ENCODE data around the gene MSI1. TPM values are rescaled to one million over a fixed set of nuclear protein-coding genes. Genes with fewer than 3 reads are reported as not detected.
A peak's percentile ranks its signal among the peaks of the same experiment; 100 is the strongest.

MSI1 gene
- total RNA-seq, 2 donors from 2014 or later = 0.27 TPM; not detected in 1

- peaks cover 4% of the 10 kb centered on the region for H3K27me3 ChIP-seq (replicated peaks; ENCODE audit: insufficient read depth)
- no peak overlapping the region for H3K4me3 ChIP-seq
- no peaks in the 10 kb centered on the region for H3K9me3 ChIP-seq
- H3K36me3 ChIP-seq = no peaks in the 10 kb centered on the region
- no peak overlapping the region for H3K27ac ChIP-seq
- peaks cover 0 to 5% of the 10 kb centered on the region in 2 donors for H3K4me1 ChIP-seq (ENCODE audit: control insufficient read depth in 1 of 2, low read depth in 2 of 2)
- no peak for DNase-seq (ENCODE audit: low spot score)
- ATAC-seq (ENCODE audit: insufficient number of reproducible peaks, low FRiP score, low read depth) = no peak
- no peak for TF ChIP-seq CTCF (IDR thresholded peaks at IDR 0.05)
These were observed 9.8 kb downstream of the MSI1 start for GRCh38 chr12:120359128-120359527.

- Histone ChIP-seq H3K27ac (no peak overlapping the region), H3K36me3 (no peaks in the 10 kb centered on the region), H3K4me3 (no peak overlapping the region), H3K9me3 (no peaks in the 10 kb centered on the region), H3K27me3 (replicated peaks; ENCODE audit: insufficient read depth) (peaks cover 4% of the 10 kb centered on the region), H3K4me1 (ENCODE audit: control insufficient read depth in 1 of 2, low read depth in 2 of 2) (peaks cover 0 to 5% of the 10 kb centered on the region in 2 donors)
- no peak for DNase-seq (ENCODE audit: low spot score)
- ATAC-seq (ENCODE audit: insufficient number of reproducible peaks, low FRiP score, low read depth) = no peak
- TF ChIP-seq CTCF (IDR thresholded peaks at IDR 0.05) = no peak
These were observed 10.4 kb downstream of the MSI1 start for GRCh38 chr12:120358412-120359100.

GRCh38 chr12:120357104-120357503 is 11.9 kb downstream of the MSI1 start:
- no peak for DNase-seq (ENCODE audit: low spot score)
- Histone ChIP-seq H3K4me1 (ENCODE audit: control insufficient read depth in 1 of 2, low read depth in 2 of 2) (peaks cover 0 to 5% of the 10 kb centered on the region in 2 donors), H3K4me3 (no peak overlapping the region), H3K36me3 (no peaks in the 10 kb centered on the region), H3K27me3 (replicated peaks; ENCODE audit: insufficient read depth) (peaks cover 4% of the 10 kb centered on the region), H3K9me3 (no peaks in the 10 kb centered on the region), H3K27ac (no peak overlapping the region)
- no peak for ATAC-seq (ENCODE audit: insufficient number of reproducible peaks, low FRiP score, low read depth)
- no peak for TF ChIP-seq CTCF (IDR thresholded peaks at IDR 0.05)

GRCh38 chr12:120356567-120357030 is 12.4 kb downstream of the MSI1 start:
- peak; percentile 81 for TF ChIP-seq CTCF (IDR thresholded peaks at IDR 0.05)

GRCh38 chr12:120353556-120354317 is 15.2 kb downstream of the MSI1 start:
- TF ChIP-seq CTCF (IDR thresholded peaks at IDR 0.05) = no peak
- Histone ChIP-seq H3K9me3 (no peaks in the 10 kb centered on the region), H3K27ac (no peak overlapping the region), H3K4me3 (no peak overlapping the region), H3K27me3 (replicated peaks; ENCODE audit: insufficient read depth) (no peaks in the 10 kb centered on the region), H3K4me1 (ENCODE audit: control insufficient read depth in 1 of 2, low read depth in 2 of 2) (peaks cover 7 to 13% of the 10 kb centered on the region in 2 donors), H3K36me3 (no peaks in the 10 kb centered on the region)
- no peak for DNase-seq (ENCODE audit: low spot score)
- ATAC-seq (ENCODE audit: insufficient number of reproducible peaks, low FRiP score, low read depth) = no peak

More at GRCh38 chr12:120356567-120357030, 12.4 kb downstream of the MSI1 start:
- Histone ChIP-seq H3K27me3 (replicated peaks; ENCODE audit: insufficient read depth) (peaks cover 4% of the 10 kb centered on the region), H3K9me3 (no peaks in the 10 kb centered on the region), H3K27ac (no peak overlapping the region), H3K4me1 (ENCODE audit: control insufficient read depth in 1 of 2, low read depth in 2 of 2) (peaks cover 0 to 1% of the 10 kb centered on the region in 2 donors), H3K36me3 (no peaks in the 10 kb centered on the region), H3K4me3 (no peak overlapping the region)
- ATAC-seq (ENCODE audit: insufficient number of reproducible peaks, low FRiP score, low read depth) (peak; percentile 66), DNase-seq (ENCODE audit: low spot score) (no peak)

All from thoracic aorta (tissue), 2 donors.